ENCODE data around the gene EXOC3L2.

The EXOC3L2 gene

GRCh38 chr19:45179072-45179891, 65.9 kb downstream of the EXOC3L2 start:
- TF ChIP-seq CTCF (IDR thresholded peaks at IDR 0.05; ENCODE audit: low read depth, low read length), result no peak
- no peak for DNase-seq (ENCODE audit: extremely low read depth, low read depth)

DNA sequence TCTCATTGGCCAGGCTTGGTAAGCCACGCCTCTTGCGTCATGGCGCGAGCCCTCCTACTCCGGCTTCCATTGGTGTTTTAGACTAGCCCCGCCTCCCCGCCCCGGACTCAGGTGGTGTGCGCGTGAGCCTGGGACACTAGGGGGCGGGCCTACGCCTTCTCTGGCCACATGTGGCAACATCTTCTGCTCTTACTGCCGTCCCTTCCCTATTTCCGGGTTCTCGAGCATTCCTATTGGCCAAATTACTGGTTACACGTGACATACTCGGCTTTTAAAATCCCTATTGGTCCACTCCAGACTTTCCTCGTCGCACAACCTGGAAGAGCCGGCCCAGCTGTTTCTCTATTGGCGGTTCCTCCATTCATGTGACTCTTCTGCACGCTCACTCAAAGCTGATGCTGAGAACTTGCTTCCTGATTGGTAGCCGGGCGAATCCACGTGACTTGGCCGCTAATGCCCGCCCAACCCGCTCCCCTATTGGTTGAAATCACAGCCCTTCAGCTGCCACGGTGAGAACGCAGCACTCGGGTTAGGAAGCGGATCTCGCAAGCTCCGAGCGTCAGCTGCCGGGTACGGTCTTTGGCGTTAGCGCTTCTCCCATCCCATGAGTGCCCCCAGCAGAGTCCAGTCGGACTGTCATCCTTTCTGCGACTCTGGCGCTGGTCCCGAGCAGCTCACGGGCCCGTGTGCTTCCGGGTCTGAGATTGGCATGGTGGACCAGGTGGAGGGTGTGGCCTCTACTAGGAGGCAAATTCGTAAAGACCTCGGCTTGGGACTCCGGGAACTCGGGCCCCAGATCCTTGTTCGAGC, 66.7 kb downstream of the EXOC3L2 start, which contains the start of gene BLOC1S3:
Gene BLOC1S3, plus strand, starts transcription at position 523 of the 810 bp plus-strand sequence. CDS start 513 bp downstream, outside the sequence.
- TF ChIP-seq CTCF (IDR thresholded peaks at IDR 0.05; ENCODE audit: low read depth, low read length), result peak; percentile 33
- DNase-seq (ENCODE audit: extremely low read depth, low read depth), result peak; percentile 100

GRCh38 chr19:45177817-45178261, 67.4 kb downstream of the EXOC3L2 start, which contains the start of gene TRAPPC6A:
TRAPPC6A (minus strand) TSS chr19:45178237; CDS start chr19:45178218, 19 bp downstream.
- DNase-seq (ENCODE audit: extremely low read depth, low read depth), result no peak
- no peak for TF ChIP-seq CTCF (IDR thresholded peaks at IDR 0.05; ENCODE audit: low read depth, low read length)

- TF ChIP-seq CTCF (IDR thresholded peaks at IDR 0.05; ENCODE audit: low read depth, low read length), result no peak
- DNase-seq (ENCODE audit: extremely low read depth, low read depth), result no peak
These were observed 69.5 kb downstream of the EXOC3L2 start for GRCh38 chr19:45175515-45176345.

GRCh38 chr19:45173816-45174215, 71.4 kb downstream of the EXOC3L2 start:
- TF ChIP-seq CTCF (IDR thresholded peaks at IDR 0.05; ENCODE audit: low read depth, low read length), result no peak
- no peak for DNase-seq (ENCODE audit: extremely low read depth, low read depth)

DNA sequence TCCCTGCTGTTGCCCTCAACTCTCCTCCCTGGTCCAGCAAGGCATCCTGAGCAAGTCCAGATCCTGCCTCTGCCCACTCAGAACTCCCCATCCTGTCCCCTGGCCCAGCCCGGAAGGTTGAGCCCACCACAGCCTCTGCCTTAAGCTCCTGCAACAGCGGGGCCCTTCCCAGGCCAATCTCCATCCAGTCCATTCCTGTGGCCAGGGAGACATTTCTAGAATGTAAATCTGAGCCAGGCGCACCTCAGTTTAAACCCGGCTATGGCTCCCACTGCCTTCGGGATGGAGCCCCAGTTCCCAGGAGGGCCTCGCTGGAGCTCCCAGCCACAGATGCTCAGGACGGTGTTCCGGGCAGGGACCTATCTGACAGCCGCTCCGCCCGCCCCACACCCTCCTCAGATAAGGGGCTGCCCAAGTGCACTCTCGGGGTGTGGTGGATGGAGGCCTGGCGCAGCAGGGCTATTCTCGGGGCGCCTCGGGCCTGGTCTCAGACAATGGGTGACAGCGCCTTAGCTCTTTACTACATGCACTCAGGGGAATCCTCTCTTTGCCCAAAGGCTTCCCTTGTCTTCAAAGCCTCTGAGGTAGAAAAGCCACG, 72.5 kb downstream of the EXOC3L2 start:
- no peak for DNase-seq (ENCODE audit: extremely low read depth, low read depth)
- TF ChIP-seq CTCF (IDR thresholded peaks at IDR 0.05; ENCODE audit: low read depth, low read length), result no peak
